Keratinocyte (primary cell): ENCODE results near the gene TPD52L1. TPM values are rescaled to one million over a fixed set of nuclear protein-coding genes. Genes with fewer than 3 reads are reported as not detected.

Source experiments
- DNase-seq: peaks from one replicate; pipeline ENCODE4 v3.0.0-alpha.2; 2011; ENCODE audit warnings: low read depth, missing footprints, low spot score
- FAIRE-seq: peaks from 2 replicates; lab custom pipeline; 2011; peaks lifted over from hg19 to GRCh38; lab: Jason Lieb, UNC
- H2AFZ ChIP-seq: 2 replicates; pipeline ENCODE4 v1.6.0; 2012; ENCODE audit warnings: low read length, control low read depth, inconsistent platforms; ENCODE audit not compliant: control insufficient read depth
- H3K27ac ChIP-seq: 2 replicates; pipeline ENCODE4 v1.5.1; 2011; ENCODE audit warnings: low read length; ENCODE audit not compliant: control insufficient read depth, insufficient read depth
- H3K27me3 ChIP-seq: 3 replicates; pipeline ENCODE4 v1.6.0; 2011; ENCODE audit warnings: low read length; ENCODE audit not compliant: control insufficient read depth, insufficient read depth; ENCODE audit errors: extremely low read depth
- H3K36me3 ChIP-seq, 2 experiments: 2 replicates in 1 of 2; 3 replicates in 1 of 2; pipeline ENCODE4 v1.5.1; 2011; ENCODE audit warnings: low read length in 2 of 2, mild to moderate bottlenecking in 1 of 2; ENCODE audit not compliant: control insufficient read depth in 2 of 2, insufficient read depth in 2 of 2; ENCODE audit errors: extremely low read depth in 1 of 2
- H3K4me1 ChIP-seq: 3 replicates; pipeline ENCODE4 v1.5.1; 2011; ENCODE audit warnings: low read length; ENCODE audit not compliant: control insufficient read depth, insufficient read depth; ENCODE audit errors: extremely low read depth
- H3K4me2 ChIP-seq: 3 replicates; pipeline ENCODE4 v1.6.0; 2011; ENCODE audit warnings: low read depth, low read length; ENCODE audit not compliant: control insufficient read depth, insufficient read depth; ENCODE audit errors: extremely low read depth
- H3K4me3 ChIP-seq, 3 experiments: fragments of 200-600 bp in 1 of 3; sonication (generic) in 1 of 3; 2 replicates in 2 of 3; 3 replicates in 1 of 3; pipeline ENCODE4 v1.5.1; 2011 to 2016; ENCODE audit warnings: low read length in 3 of 3, mild to moderate bottlenecking in 3 of 3, control low read depth in 2 of 3, inconsistent platforms in 1 of 3, low read depth in 1 of 3, mixed read lengths in 1 of 3, mixed run types in 1 of 3, moderate library complexity in 1 of 3; ENCODE audit not compliant: control insufficient read depth in 2 of 3, insufficient read depth in 2 of 3; ENCODE audit errors: extremely low read depth in 1 of 3
- H3K79me2 ChIP-seq: 2 replicates; pipeline ENCODE4 v1.6.0; 2012; ENCODE audit warnings: low read length; ENCODE audit not compliant: control insufficient read depth, insufficient read depth
- H3K9ac ChIP-seq: 3 replicates; pipeline ENCODE4 v1.6.0; 2011; ENCODE audit warnings: low read length; ENCODE audit not compliant: control insufficient read depth, insufficient read depth; ENCODE audit errors: extremely low read depth
- H3K9me1 ChIP-seq: 3 replicates; pipeline ENCODE4 v1.6.0; 2011; ENCODE audit warnings: low read length; ENCODE audit not compliant: control insufficient read depth, insufficient read depth; ENCODE audit errors: extremely low read depth
- H3K9me3 ChIP-seq: 2 replicates; pipeline ENCODE4 v1.5.1; 2012; ENCODE audit warnings: low read depth, low read length; ENCODE audit not compliant: control insufficient read depth
- H4K20me1 ChIP-seq: 3 replicates; pipeline ENCODE4 v1.6.0; 2011; ENCODE audit warnings: low read length; ENCODE audit not compliant: control insufficient read depth, insufficient read depth; ENCODE audit errors: extremely low read depth
- CTCF ChIP-seq, 3 experiments: IDR thresholded peaks in 1 of 3; conservative IDR thresholded peaks in 1 of 3; optimal IDR thresholded peaks in 1 of 3; 2 replicates in 2 of 3; 3 replicates in 1 of 3; pipeline versions ENCODE3 to v1.5.1; 2011; ENCODE audit warnings: low read length in 3 of 3, mild to moderate bottlenecking in 3 of 3, moderate library complexity in 2 of 3, control low read depth in 1 of 3, inconsistent platforms in 1 of 3; ENCODE audit not compliant: insufficient read depth in 2 of 3; ENCODE audit errors: extremely low read depth in 1 of 3
- EZH2 ChIP-seq: IDR thresholded peaks from one replicate; pipeline ENCODE4 v1.6.1; 2012; ENCODE audit warnings: inconsistent platforms, mild to moderate bottlenecking, low read length, moderate library complexity
- dilution Hi-C: fragments of 300-500 bp; cut with MboI; formaldehyde crosslinking; loops from one replicate; pipeline ENCODE4 v1.7.0; 2020; ENCODE audit warnings: low sequenced_read_pairs; ENCODE audit not compliant: extremely low pct_ligation_motif_present
- polyA plus RNA-seq, 5 experiments: library from polyadenylated mRNA; depleted of rRNA in 3 of 5; stranded (reverse) in 3 of 5; stranded (forward) in 1 of 5; unstranded in 1 of 5; fragments of >200 nt; gene quantifications; 1 replicate in 1 of 5; 2 replicates in 3 of 5; 3 replicates in 1 of 5; pipeline versions ENCODE4 v1.2.1 to v1.2.3, GENCODE V29; 2011 to 2012; ENCODE audit warnings: missing spikeins in 2 of 5, low read depth in 1 of 5, low replicate concordance in 1 of 5

TPD52L1 gene
- polyA plus RNA-seq, 1 donor (not counting 4 experiments of a cell fraction or from before 2014, with no cell fraction given), result 135 TPM

DNA sequence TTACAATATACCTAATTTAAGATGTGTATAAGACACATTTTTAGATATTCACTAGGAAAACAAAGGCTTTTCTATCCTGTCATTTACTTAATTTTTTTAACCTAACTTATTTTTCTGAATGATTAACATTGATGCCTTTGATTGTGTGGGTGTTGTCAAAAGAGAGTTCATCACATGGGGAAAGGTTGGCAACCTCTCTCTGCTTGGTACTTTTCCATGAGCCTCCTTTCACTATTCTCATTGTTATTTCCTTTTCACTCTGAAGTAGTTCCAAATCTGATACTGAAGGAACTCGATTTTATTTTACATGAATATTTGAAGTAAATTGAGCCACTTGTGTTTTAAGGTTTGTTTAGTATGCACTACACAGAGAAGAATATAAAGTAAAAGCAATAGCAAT lies 35.9 kb downstream of the TPD52L1 start:
- Histone ChIP-seq H3K27ac (no peak overlapping the region), H3K79me2 (no peaks in the 10 kb centered on the region), H3K4me3 (no peak overlapping the region), H3K4me1 (peaks cover 24% of the 10 kb centered on the region), H3K9me1 (no peaks in the 10 kb centered on the region), H3K4me2 (no peak overlapping the region), H3K9ac (no peak overlapping the region), H3K9me3 (no peaks in the 10 kb centered on the region), H4K20me1 (no peaks in the 10 kb centered on the region), H3K27me3 (no peaks in the 10 kb centered on the region), H3K36me3 (no peaks in the 10 kb centered on the region), H2AFZ (no peak overlapping the region)
- dilution Hi-C loops, result no loop called here
- TF ChIP-seq CTCF (optimal IDR thresholded peaks at IDR 0.05 in 1 of 3, IDR thresholded peaks at IDR 0.05 in 1 of 3, conservative IDR thresholded peaks at IDR 0.05 in 1 of 3; ENCODE audit: extremely low read depth in 1 of 3, insufficient read depth in 2 of 3, low read length in 3 of 3) (no peak), EZH2 (no peak)
- DNase-seq (no peak), FAIRE-seq (no peak)

- TF ChIP-seq CTCF (optimal IDR thresholded peaks at IDR 0.05 in 1 of 3, IDR thresholded peaks at IDR 0.05 in 1 of 3, conservative IDR thresholded peaks at IDR 0.05 in 1 of 3; ENCODE audit: extremely low read depth in 1 of 3, insufficient read depth in 2 of 3, low read length in 3 of 3), result no peak
- TF ChIP-seq EZH2, result no peak
- Histone ChIP-seq H3K4me3 (no peak overlapping the region), H3K36me3 (no peaks in the 10 kb centered on the region), H3K4me2 (no peak overlapping the region), H3K4me1 (peaks cover 24% of the 10 kb centered on the region), H3K9me1 (no peaks in the 10 kb centered on the region), H3K27ac (no peak overlapping the region), H3K27me3 (no peaks in the 10 kb centered on the region), H2AFZ (no peak overlapping the region), H3K9me3 (no peaks in the 10 kb centered on the region), H3K79me2 (no peaks in the 10 kb centered on the region), H3K9ac (no peak overlapping the region), H4K20me1 (no peaks in the 10 kb centered on the region)
- no peak for FAIRE-seq
- DNase-seq, result no peak
- dilution Hi-C loops, result no loop called here
These were observed 37.1 kb downstream of the TPD52L1 start for GRCh38 chr6:125190667-125191066.
